Sigmoid colon (tissue), 4 donors: ENCODE data around the gene NDUFAF3.

Source experiments
- CTCF ChIP-seq, 4 experiments: fragments of 450-650 bp in 3 of 4; fragments of 200-600 bp in 1 of 4; IDR thresholded peaks; one replicate each; pipeline ENCODE4 v1.5.1; 2016 to 2019; ENCODE audit warnings: antibody characterized with exemption in 4 of 4, mild to moderate bottlenecking in 3 of 4, moderate library complexity in 2 of 4
- EP300 ChIP-seq, 4 donors: sonication (generic); formaldehyde crosslinking; IDR thresholded peaks; one replicate each; pipeline ENCODE4 v1.6.1; 2017; ENCODE audit warnings: antibody characterized with exemption in 4 of 4
- POLR2A ChIP-seq, 2 donors: fragments of 450-650 bp; IDR thresholded peaks; one replicate each; pipeline ENCODE4 v1.6.1; 2016; ENCODE audit warnings: antibody characterized with exemption in 2 of 2, mild to moderate bottlenecking in 2 of 2, moderate library complexity in 2 of 2

GRCh38 chr3:48999085-48999858 lies 22.6 kb upstream of the NDUFAF3 start:
- TF ChIP-seq CTCF (IDR thresholded peaks at IDR 0.05) (no peak), EP300 (IDR thresholded peaks at IDR 0.05) (no peak), POLR2A (IDR thresholded peaks at IDR 0.05) (no peak)
